HepG2 (cell line): ENCODE results near the gene ANO1. TPM values are rescaled to one million over a fixed set of nuclear protein-coding genes. Genes with fewer than 3 reads are reported as not detected.

Source experiments
- ATAC-seq: fragments of 200-7000 bp; cut with Tn5 transposase; 3 replicates; pipeline ENCODE4 v1.9.1; 2020; ENCODE audit warnings: mild to moderate bottlenecking, moderate library complexity
- BruUV-seq: library from RNA; stranded (reverse); fragments of 400-500 nt; replicated peaks from 2 replicates; lab custom pipeline; 2021; lab: Mats Ljungman, UMichigan
- CTCF ChIA-PET: fragments of 300-600 bp; formaldehyde crosslinking; extraction: SDS; loops from one replicate; lab custom pipeline; 2021; ENCODE audit warnings: low total read pairs, inconsistent platforms, low intra/inter-chr PET ratio; lab: Yijun Ruan, JAX
- POLR2A ChIA-PET: fragments of 350-600 bp; sonication (Branson Sonifier 250); formaldehyde crosslinking; loops from one replicate; lab custom pipeline; 2020; ENCODE audit warnings: antibody characterized with exemption, inconsistent platforms; lab: Yijun Ruan, JAX
- DNase-seq: peaks from one replicate; pipeline ENCODE4 v3.0.0-alpha.2; 2015; ENCODE audit warnings: low spot score
- FAIRE-seq: peaks from 3 replicates; lab custom pipeline; 2011; peaks lifted over from hg19 to GRCh38; lab: Jason Lieb, UNC
- H2AFZ ChIP-seq: one replicate; pipeline ENCODE4 v1.6.1; 2011; ENCODE audit warnings: low read length, inconsistent platforms
- H3K27ac ChIP-seq: fragments of 300-600 bp; 3 replicates; pipeline ENCODE4 v1.8.0; 2011; ENCODE audit warnings: mixed run types, mild to moderate bottlenecking, mixed read lengths, low read length, inconsistent platforms; ENCODE audit not compliant: insufficient read depth; ENCODE audit errors: extremely low read length
- H3K27me3 ChIP-seq, 2 experiments: fragments of 200-600 bp in 1 of 2; 2 replicates in 1 of 2; 3 replicates in 1 of 2; pipeline versions ENCODE4 v1.6.0 to v1.8.0; 2011; ENCODE audit warnings: low read length in 2 of 2, mild to moderate bottlenecking in 2 of 2, moderate library complexity in 2 of 2, inconsistent platforms in 1 of 2; ENCODE audit not compliant: insufficient read depth in 2 of 2, control insufficient read depth in 1 of 2
- H3K36me3 ChIP-seq, 2 experiments: fragments of 200-600 bp in 1 of 2; replicated peaks in 1 of 2; 2 replicates in 1 of 2; 3 replicates in 1 of 2; pipeline versions ENCODE4 v1.5.1 to v1.8.0; 2011; ENCODE audit warnings: low read length in 2 of 2, inconsistent platforms in 1 of 2; ENCODE audit not compliant: insufficient read depth in 2 of 2, control insufficient read depth in 1 of 2
- H3K4me1 ChIP-seq: 2 replicates; pipeline ENCODE4 v1.5.1; 2012; ENCODE audit warnings: low read length, inconsistent platforms; ENCODE audit not compliant: insufficient read depth
- H3K4me2 ChIP-seq: 2 replicates; pipeline ENCODE4 v1.6.0; 2011; ENCODE audit warnings: low read depth, low read length, inconsistent platforms
- H3K4me3 ChIP-seq, 3 experiments: fragments of 200-600 bp in 1 of 3; sonication (generic), shearing (Covaris generic) in 1 of 3; replicated peaks in 1 of 3; 2 replicates each; pipeline ENCODE4 v1.5.1; 2011 to 2016; ENCODE audit warnings: low read length in 3 of 3, inconsistent platforms in 2 of 3, low read depth in 2 of 3, mild to moderate bottlenecking in 2 of 3, control low read depth in 1 of 3, mixed read lengths in 1 of 3; ENCODE audit not compliant: insufficient read depth in 1 of 3
- H3K79me2 ChIP-seq: one replicate; pipeline ENCODE4 v1.6.1; 2011; ENCODE audit warnings: low read length, inconsistent platforms; ENCODE audit not compliant: insufficient read depth
- H3K9ac ChIP-seq: 2 replicates; pipeline ENCODE4 v1.6.0; 2011; ENCODE audit warnings: mild to moderate bottlenecking, low read depth, low read length, inconsistent platforms; ENCODE audit not compliant: insufficient read depth
- H3K9me3 ChIP-seq: 2 replicates; pipeline ENCODE4 v1.5.1; 2012; ENCODE audit warnings: mild to moderate bottlenecking, low read length
- H4K20me1 ChIP-seq: 2 replicates; pipeline ENCODE4 v1.6.0; 2011; ENCODE audit warnings: inconsistent platforms, mild to moderate bottlenecking, low read length, moderate library complexity; ENCODE audit not compliant: insufficient read depth
- HDAC6 ChIP-seq: fragments of 200-600 bp; sonication (generic); IDR thresholded peaks from 2 replicates; pipeline ENCODE4 v1.7.0; 2017; ENCODE audit warnings: mild to moderate bottlenecking, antibody characterized with exemption, low read length, low read depth
- PRDM10 ChIP-seq: sonication (generic); formaldehyde crosslinking; IDR thresholded peaks from 2 replicates; pipeline ENCODE4 v1.4.0; 2020; ENCODE audit warnings: low read depth, missing genetic modification reagents
- RARA ChIP-seq: IDR thresholded peaks from 2 replicates; pipeline ENCODE4 v1.6.1; 2016; ENCODE audit warnings: missing genetic modification reagents, missing compliant biosample characterization
- STAG1 ChIP-seq: sonication (generic); formaldehyde crosslinking; IDR thresholded peaks from 2 replicates; pipeline ENCODE4 v1.4.0; 2020; ENCODE audit warnings: missing genetic modification reagents
- ZNF124 ChIP-seq: sonication (generic); formaldehyde crosslinking; IDR thresholded peaks from 2 replicates; pipeline ENCODE4 v1.4.0; 2020; ENCODE audit warnings: missing genetic modification reagents
- ZNF446 ChIP-seq: sonication (generic); formaldehyde crosslinking; IDR thresholded peaks from 2 replicates; pipeline ENCODE4 v1.5.0; 2020; ENCODE audit warnings: mild to moderate bottlenecking, missing genetic modification reagents
- ZNF496 ChIP-seq: sonication (generic); formaldehyde crosslinking; IDR thresholded peaks from 2 replicates; pipeline ENCODE4 v1.8.1; 2023; ENCODE audit warnings: mild to moderate bottlenecking, moderate library complexity, missing genetic modification reagents; ENCODE audit not compliant: insufficient replicate concordance
- ZNF746 ChIP-seq: sonication (generic); formaldehyde crosslinking; IDR thresholded peaks from 2 replicates; pipeline ENCODE4 v1.8.0; 2022; ENCODE audit warnings: mild to moderate bottlenecking, missing genetic modification reagents
- WGBS: methylation state at CpG from one replicate; pipeline ENCODE4 v1.1.6; 2017; ENCODE audit warnings: low lambda C conversion rate; 5-methylcytosine and 5-hydroxymethylcytosine counted together
- in situ Hi-C: cut with HindIII; loops from 2 replicates; pipeline ENCODE4 v1.10.0; 2017; ENCODE audit warnings: low pct_unique_long_range_greater_than_20kb; ENCODE audit not compliant: extremely low pct_ligation_motif_present
- intact Hi-C: fragments of 100-400 bp; cut with micrococcal nuclease; formaldehyde crosslinking; loops from one replicate; pipeline ENCODE4 v1.10.0; 2022; ENCODE audit not compliant: unreplicated experiment
- polyA plus RNA-seq, 8 experiments: library from polyadenylated mRNA; depleted of rRNA in 3 of 8; stranded (reverse) in 7 of 8; unstranded in 1 of 8; fragments of >200 nt; fragmentation: Illumina TruSeq in 4 of 8; extraction: Trizol in 4 of 8; gene quantifications; 2 replicates each; pipeline versions ENCODE4 v1.2.1 to v1.2.3, GENCODE V29; 2011 to 2016; ENCODE audit warnings: low read depth in 4 of 8, missing spikeins in 1 of 8, mixed read lengths in 1 of 8; ENCODE audit not compliant: insufficient read depth in 1 of 8
- total RNA-seq, 5 experiments: library from RNA; depleted of rRNA; stranded (reverse); fragments of >200 nt; fragmentation: Illumina TruSeq; extraction: Trizol; gene quantifications; 2 replicates each; pipeline ENCODE4 v1.2.3, GENCODE V29; 2016; ENCODE audit warnings: low read depth in 1 of 5
- TF ChIP-seq, protein P1 (sequence below): sonication (generic); formaldehyde crosslinking; IDR thresholded peaks from 2 replicates; pipeline ENCODE4 v1.8.1; 2022; ENCODE audit warnings: low read depth, mild to moderate bottlenecking, missing genetic modification reagents

The ANO1 gene
- total and polyA plus RNA-seq, 2 of the 13 experiments (the other 11 are each of a cell fraction or from before 2014, with no cell fraction given): not detected

DNA sequence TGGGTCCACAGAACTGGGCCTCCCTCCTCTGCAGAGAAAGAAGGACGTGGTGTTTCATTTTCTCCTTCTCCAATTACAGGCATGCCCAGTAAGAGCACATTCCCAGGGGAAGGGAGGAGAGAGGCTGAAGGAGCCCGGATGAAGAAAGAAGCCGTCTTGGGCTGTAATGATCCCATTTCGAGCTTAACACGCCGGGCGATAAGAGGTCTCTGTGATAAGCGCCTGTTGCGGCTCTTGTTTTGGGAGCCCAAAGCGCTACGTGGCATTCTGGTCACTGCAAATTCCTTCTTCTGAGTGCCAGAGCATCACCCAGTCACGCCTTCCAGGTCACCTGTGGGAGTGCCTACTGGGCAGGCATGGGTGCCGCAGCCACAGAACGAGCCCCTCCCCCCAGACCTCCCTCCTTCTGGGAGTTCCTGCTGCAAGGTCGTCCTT, 57.5 kb downstream of the ANO1 start (continued):
- TF ChIP-seq, protein P1, sequence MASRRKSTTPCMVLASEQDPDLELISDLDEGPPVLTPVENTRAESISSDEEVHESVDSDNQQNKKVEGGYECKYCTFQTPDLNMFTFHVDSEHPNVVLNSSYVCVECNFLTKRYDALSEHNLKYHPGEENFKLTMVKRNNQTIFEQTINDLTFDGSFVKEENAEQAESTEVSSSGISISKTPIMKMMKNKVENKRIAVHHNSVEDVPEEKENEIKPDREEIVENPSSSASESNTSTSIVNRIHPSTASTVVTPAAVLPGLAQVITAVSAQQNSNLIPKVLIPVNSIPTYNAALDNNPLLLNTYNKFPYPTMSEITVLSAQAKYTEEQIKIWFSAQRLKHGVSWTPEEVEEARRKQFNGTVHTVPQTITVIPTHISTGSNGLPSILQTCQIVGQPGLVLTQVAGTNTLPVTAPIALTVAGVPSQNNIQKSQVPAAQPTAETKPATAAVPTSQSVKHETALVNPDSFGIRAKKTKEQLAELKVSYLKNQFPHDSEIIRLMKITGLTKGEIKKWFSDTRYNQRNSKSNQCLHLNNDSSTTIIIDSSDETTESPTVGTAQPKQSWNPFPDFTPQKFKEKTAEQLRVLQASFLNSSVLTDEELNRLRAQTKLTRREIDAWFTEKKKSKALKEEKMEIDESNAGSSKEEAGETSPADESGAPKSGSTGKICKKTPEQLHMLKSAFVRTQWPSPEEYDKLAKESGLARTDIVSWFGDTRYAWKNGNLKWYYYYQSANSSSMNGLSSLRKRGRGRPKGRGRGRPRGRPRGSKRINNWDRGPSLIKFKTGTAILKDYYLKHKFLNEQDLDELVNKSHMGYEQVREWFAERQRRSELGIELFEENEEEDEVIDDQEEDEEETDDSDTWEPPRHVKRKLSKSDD: no peak
- TF ChIP-seq HDAC6 (no peak), STAG1 (CRISPR knock-in tag) (no peak), ZNF446 (CRISPR knock-in tag) (no peak), ZNF746 (CRISPR knock-in tag) (no peak)

- ChIA-PET CTCF (no interaction called here), POLR2A (no interaction called here)
- intact Hi-C loops (no loop called here), in situ Hi-C loops (no loop called here)
- no peaks in the 10 kb centered on the region for H3K36me3 ChIP-seq
- FAIRE-seq (no peak), DNase-seq (no peak), ATAC-seq (no peak)
- WGBS: 64% methylated on average over 5 of the region's 12 CpGs
- H3K79me2 ChIP-seq: no peaks in the 10 kb centered on the region
- H4K20me1 ChIP-seq: peaks cover 5% of the 10 kb centered on the region; the same call in 1 of the 2 replicates
- H3K27ac ChIP-seq: no peak overlapping the region
- no peaks in the 10 kb centered on the region for H3K9me3 ChIP-seq
- H3K9ac ChIP-seq: no peak overlapping the region
- no peaks in the 10 kb centered on the region for H3K4me1 ChIP-seq
- H3K27me3 ChIP-seq: peaks cover 19 to 74% of the 10 kb centered on the region in 2 experiments
- BruUV-seq: no TSS peak
- H3K4me3 ChIP-seq: no peak overlapping the region
- no peak overlapping the region for H2AFZ ChIP-seq
- TF ChIP-seq ZNF124 (CRISPR knock-in tag) (no peak), RARA (CRISPR knock-in tag) (no peak), PRDM10 (CRISPR knock-in tag) (no peak), ZNF496 (no peak)
- no peak overlapping the region for H3K4me2 ChIP-seq
Measured at GRCh38 chr11:70137383-70137782, 59.3 kb downstream of the ANO1 start.
